OCI-LY1 (cell line): Measurements from ENCODE around the gene ADAMTSL3.

Source experiments
- EZH2 ChIP-seq: fragments of 200-600 bp; sonication (generic), shearing (Covaris generic); IDR thresholded peaks from 2 replicates; pipeline ENCODE4 v1.8.0; 2017; ENCODE audit warnings: borderline replicate concordance, mixed run types, mild to moderate bottlenecking, antibody characterized with exemption, low read length, moderate library complexity, mixed read lengths
- TF ChIP-seq, protein P1 (sequence below): fragments of 200-600 bp; sonication (generic), shearing (Covaris generic); IDR thresholded peaks from 2 replicates; pipeline ENCODE4 v1.5.1; 2017; ENCODE audit warnings: mild to moderate bottlenecking, antibody characterized with exemption, low read length, moderate library complexity, mixed read lengths

DNA sequence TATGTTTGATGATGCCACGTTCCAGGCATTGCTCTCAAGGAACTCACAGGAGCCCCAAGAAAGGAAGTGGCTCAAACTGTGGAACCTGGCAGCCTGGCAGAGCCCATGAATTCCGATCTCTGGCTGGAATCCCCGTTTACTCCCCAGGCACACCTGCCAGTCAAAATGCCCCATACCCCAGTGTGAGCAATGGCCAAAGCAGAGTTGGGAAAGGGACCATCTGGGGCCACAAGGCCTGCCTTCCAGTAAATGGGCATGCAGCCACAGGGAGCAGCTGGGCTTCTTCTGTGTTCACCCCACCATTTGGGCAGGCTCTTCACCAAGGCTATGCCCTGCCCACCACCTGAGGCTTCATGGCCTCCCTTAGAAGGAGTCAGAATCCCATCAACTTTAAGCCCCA is 324.7 kb downstream of the ADAMTSL3 start:
- TF ChIP-seq, protein P1, sequence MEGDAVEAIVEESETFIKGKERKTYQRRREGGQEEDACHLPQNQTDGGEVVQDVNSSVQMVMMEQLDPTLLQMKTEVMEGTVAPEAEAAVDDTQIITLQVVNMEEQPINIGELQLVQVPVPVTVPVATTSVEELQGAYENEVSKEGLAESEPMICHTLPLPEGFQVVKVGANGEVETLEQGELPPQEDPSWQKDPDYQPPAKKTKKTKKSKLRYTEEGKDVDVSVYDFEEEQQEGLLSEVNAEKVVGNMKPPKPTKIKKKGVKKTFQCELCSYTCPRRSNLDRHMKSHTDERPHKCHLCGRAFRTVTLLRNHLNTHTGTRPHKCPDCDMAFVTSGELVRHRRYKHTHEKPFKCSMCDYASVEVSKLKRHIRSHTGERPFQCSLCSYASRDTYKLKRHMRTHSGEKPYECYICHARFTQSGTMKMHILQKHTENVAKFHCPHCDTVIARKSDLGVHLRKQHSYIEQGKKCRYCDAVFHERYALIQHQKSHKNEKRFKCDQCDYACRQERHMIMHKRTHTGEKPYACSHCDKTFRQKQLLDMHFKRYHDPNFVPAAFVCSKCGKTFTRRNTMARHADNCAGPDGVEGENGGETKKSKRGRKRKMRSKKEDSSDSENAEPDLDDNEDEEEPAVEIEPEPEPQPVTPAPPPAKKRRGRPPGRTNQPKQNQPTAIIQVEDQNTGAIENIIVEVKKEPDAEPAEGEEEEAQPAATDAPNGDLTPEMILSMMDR, result no peak
- TF ChIP-seq EZH2, result no peak
